HG03432 (cell line): Measurements from ENCODE around the gene BRSK2.

Experiments
- ATAC-seq: cut with Tn5 transposase; IDR thresholded peaks from one replicate; pipeline ENCODE4 v1.9.1; 2021; ENCODE audit warnings: mild to moderate bottlenecking, moderate library complexity; ENCODE audit not compliant: unreplicated experiment

The BRSK2 gene

DNA sequence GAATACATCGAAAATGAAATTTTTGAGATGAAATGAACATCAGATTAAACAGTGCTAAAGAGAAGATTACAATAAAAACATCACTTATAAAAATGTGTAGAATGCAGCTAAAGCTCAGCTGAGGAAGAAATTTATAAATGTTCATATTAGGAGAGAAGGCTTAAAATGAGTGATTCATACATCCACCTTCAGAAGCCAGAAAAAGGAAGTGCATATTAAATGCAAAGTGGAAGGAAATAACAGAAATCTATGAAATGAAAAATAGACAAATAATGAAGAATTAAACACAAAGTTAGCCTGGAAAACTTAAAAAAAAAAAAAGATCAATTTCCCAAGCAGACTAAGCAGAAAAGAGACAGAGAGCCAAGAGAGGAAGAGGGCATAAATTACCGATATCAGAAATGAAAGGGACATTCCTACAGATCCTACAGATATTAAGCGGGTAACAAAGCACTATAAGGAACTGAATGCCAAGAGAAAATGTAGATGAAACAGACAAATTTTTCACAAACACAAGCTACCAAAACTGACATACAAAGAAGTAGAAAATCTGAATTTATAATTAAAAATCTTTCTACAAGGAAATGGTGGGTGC lies 104.0 kb downstream of the BRSK2 start:
- no peak for ATAC-seq

GRCh38 chr11:1494650-1495049 lies 104.9 kb downstream of the BRSK2 start:
- no peak for ATAC-seq

- ATAC-seq, result no peak
Measured at GRCh38 chr11:1496091-1496760, 106.5 kb downstream of the BRSK2 start.

GRCh38 chr11:1496761-1497095 lies 107.0 kb downstream of the BRSK2 start:
- ATAC-seq, result no peak

DNA sequence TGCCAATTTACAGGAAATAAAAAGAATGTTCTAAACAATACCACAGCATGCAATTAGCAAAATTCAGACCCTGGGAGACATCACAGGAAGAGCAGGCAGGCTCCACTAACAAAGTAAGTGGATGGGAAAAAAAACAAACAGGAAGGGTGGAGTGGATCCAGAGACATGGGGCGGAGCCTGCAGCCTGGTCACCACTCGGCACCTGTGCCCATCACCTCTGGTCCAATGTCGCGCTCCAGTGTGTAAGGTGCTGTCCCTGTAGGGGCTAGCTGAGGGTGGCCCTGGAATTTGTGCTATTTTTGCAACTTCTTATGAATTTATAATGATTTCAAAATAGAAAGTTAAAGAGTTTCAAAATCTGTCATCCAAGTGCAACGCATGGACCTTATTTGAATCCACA lies 107.9 kb downstream of the BRSK2 start:
- no peak for ATAC-seq

DNA sequence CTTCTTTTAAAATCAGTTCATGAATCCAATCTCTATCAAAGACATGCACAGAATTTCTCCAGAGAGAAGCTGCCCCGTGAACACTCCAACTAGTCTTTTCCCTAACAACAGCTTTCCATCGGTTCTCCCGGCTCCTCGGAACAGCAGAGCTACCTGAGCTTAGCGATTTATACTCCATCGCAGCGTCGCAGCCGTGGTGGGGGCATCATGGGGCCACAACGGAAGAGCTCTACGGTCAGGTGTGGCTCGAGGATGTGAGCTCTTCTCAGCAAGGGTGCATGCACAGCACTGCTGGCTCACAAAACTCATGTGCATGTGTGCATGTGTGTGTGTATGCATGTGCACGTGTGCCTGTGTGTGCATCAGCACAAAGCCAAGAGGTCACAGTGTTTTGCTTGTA lies 108.5 kb downstream of the BRSK2 start:
- no peak for ATAC-seq

- no peak for ATAC-seq
Measured at GRCh38 chr11:1499261-1499890, 109.6 kb downstream of the BRSK2 start.

DNA sequence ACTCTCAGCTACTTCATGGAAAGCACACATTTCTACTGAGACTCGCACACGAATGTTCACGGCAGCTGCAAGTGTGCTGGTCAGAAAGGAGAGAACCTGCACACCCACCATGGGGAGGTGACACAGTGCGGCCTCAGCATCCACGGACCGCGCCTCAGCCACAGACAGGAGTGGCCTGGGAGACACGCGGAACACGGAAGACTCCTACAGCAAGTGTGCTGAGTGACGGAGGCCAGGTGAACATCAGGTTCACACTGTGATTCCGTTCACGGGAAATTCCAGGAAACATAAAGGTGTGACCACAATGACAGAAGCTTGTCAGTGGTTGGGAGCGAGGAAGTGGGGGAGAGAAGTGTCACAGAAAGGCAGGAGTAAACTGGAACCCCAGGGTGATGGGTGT lies 110.2 kb downstream of the BRSK2 start:
- ATAC-seq, result no peak

GRCh38 chr11:1500466-1501420 lies 111.0 kb downstream of the BRSK2 start:
- no peak for ATAC-seq

DNA sequence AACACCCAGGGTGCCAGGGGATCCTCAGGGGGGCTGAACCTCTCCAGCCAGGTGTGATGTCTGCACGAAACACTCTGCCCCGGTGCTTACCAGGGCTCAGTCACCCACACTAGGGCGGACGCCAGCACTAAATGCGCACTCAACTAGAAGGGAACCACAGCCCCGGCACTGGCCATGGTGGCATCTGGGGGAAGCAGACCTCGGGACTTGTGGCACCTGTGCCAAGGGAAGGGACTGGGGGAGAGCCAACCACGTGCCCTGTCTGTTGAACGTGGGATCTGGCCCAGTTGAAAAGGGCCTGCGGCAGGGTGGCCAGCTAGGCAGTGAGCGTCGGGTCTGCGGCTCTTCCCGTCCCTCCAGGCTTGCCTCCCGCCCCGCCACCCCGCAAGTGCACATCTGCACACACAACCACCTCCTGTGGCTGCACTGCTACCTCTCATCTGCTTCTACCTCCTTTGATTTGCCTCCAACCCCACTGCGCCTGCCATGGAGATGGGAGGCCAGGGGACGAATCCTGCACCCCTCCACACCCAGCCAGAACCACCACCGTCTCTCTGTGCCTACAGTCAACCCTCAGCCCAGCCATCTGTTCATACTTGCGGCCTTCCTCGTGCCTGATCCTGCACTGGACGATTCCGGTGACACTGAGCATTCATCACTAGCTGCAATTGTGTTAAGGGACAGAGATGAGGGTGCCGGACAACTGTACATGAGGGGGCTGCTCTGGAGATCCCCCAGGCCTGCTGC lies 111.9 kb downstream of the BRSK2 start:
- no peak for ATAC-seq

DNA sequence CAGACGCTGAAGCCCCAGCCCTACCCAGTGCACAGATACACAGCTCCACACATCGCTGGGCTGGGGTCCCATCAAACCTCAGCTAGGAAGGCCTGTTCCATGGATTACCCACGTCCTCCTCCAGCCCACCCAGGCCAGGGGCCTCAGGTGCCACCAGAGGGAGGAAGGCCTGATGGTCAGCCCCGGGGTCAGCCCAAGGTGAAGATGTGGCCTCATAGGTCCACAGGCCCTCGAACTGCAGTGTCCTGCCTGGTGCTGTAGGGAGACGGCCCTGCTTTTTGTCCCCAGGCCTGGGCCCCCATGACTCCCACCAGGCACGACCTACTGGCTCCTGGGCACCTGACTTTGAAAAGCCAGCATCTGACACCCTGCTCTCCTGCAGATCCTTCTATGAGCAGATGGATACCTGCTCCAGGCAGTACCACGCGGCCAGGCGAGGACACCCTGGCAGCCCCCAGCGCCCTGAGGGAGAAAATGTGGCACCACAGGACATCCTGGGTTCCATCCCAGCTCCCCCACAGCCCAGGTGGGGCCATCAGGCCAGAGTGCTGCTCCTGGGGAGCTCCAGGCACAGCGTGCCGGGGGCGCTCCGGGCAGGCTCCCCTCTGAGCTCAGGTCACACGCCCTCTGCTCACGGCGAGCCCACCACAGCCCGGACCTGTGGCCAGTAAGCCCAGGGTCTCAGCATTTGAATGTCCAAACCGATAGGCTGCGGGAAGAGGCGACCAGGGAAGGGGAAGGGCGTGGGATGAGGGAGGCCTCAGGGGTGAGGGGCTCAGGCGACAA lies 112.6 kb downstream of the BRSK2 start:
- ATAC-seq, result no peak

DNA sequence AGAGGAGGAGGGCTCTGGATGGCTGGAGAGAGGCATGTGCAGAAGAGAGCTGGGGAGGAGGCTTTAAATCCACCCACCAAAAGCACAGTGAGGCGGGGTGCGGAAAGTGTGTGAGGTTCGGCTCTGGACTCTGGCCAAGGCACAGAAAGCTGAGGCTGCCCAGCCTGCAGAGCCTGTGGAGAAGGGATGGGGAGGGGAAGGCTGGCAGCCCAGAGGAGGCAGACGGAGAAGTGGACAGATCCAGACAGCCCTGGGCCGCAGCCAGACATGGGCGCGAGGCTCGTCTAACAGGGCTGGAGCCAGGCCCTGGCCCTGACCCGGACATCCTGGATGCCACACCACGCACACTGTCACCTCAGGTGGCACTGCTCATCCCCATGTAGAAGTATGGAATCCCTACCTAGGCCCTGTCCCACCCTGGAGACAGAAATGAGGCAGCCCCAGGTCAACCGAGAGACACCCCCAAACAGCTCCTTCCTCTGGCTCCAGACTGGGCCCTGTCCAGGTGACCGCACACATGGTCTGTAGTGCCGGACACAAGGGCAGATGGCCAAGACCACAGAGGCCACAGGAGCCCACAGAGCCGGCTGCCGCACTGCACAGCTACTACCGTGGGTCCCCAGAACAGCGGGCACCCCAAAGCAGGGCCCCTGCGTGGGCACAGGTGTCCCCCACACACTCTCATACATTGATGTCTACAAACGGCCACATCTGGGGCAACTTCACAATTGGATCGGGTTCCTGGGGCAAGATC lies 113.4 kb downstream of the BRSK2 start:
- no peak for ATAC-seq

DNA sequence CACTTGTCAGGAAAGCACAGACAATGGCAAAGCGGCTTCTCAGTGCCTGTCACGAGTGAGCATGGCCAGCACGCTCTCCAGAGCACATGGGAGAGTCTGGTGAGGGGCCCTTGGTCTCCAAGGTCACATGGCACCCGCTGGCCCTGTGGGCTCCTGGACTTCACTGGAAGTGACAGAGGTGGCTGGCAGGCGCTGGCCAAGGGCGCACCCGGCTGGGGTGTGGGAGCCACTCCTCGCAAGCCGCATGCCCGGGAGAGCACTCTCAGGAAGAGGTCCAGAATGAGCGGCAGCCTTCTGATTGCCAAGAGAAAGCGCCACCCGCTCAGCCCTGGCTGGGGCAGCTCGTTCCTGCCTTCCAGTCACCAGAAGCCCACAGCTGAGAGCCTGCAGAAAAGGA lies 114.0 kb downstream of the BRSK2 start:
- ATAC-seq, result no peak

DNA sequence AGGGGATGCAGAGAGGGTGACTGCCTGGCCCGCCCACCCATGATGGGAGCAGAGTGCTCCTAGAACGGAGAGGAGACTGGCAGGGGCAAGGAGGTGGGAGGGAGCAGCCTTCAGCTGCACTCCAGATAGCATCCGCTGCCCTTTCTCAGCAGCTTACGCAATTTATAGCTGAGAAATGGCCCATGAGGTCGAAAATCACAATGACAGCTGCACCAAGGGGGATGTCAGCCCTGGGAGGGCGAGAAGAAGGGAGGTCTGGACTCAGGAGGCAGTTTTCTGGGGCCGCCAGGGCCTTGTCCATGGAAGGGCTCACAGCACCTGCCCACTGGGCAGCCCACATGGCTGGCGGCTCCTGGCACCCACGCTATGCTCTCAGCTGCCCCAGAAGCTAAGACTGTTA lies 114.4 kb downstream of the BRSK2 start:
- no peak for ATAC-seq

- ATAC-seq, result no peak
Measured at GRCh38 chr11:1504581-1505290, 115.0 kb downstream of the BRSK2 start.

- ATAC-seq, result no peak
Measured at GRCh38 chr11:1505480-1505879, 115.7 kb downstream of the BRSK2 start.

GRCh38 chr11:1506981-1507380 lies 117.2 kb downstream of the BRSK2 start:
- no peak for ATAC-seq

GRCh38 chr11:1507381-1508140 lies 117.8 kb downstream of the BRSK2 start:
- no peak for ATAC-seq
